NOMO-1 (cell line): ENCODE results near the gene FOCAD.
"Not testable (repeated sequence)": the region's sequence is repeated elsewhere in the genome, so short reads cannot be mapped to it uniquely, and the experiment has no call there.

ENCODE experiments used
- DNase-seq, 2 experiments: peaks; one replicate each; lab custom pipeline; 2025; ENCODE audit not compliant: unreplicated experiment in 2 of 2; lab: John Stamatoyannopoulos, UW

The FOCAD gene

GRCh38 chr9:20684035-20684874 lies at the start of gene FOCAD:
Gene FOCAD, plus strand, starts transcription at chr9:20684259. Its CDS starts 31,095 bp downstream, at chr9:20715354.
- DNase-seq = no peak

- DNase-seq = no peak
These were observed 49.2 kb upstream of the FOCAD start for GRCh38 chr9:20634895-20635294.

- DNase-seq = no peak
These were observed 47.1 kb upstream of the FOCAD start for GRCh38 chr9:20636888-20637440.

GRCh38 chr9:20640331-20641187 lies 43.5 kb upstream of the FOCAD start:
- no peak for DNase-seq

- no peak for DNase-seq
These were observed 42.0 kb upstream of the FOCAD start for GRCh38 chr9:20642045-20642444.

- no peak for DNase-seq
These were observed 40.4 kb upstream of the FOCAD start for GRCh38 chr9:20643660-20644059.

- no peak for DNase-seq
These were observed 37.4 kb upstream of the FOCAD start for GRCh38 chr9:20646656-20647055.

GRCh38 chr9:20649381-20649780 lies 34.7 kb upstream of the FOCAD start:
- no peak for DNase-seq

- no peak for DNase-seq
These were observed 33.7 kb upstream of the FOCAD start for GRCh38 chr9:20650313-20650712.

- DNase-seq = no peak
These were observed 33.2 kb upstream of the FOCAD start for GRCh38 chr9:20650750-20651299.

GRCh38 chr9:20651939-20652338 lies 32.1 kb upstream of the FOCAD start:
- DNase-seq = no peak

GRCh38 chr9:20658246-20658667 lies 25.8 kb upstream of the FOCAD start:
- DNase-seq = not testable (repeated sequence)

- DNase-seq = no peak
These were observed 25.2 kb upstream of the FOCAD start for GRCh38 chr9:20658677-20659473.

GRCh38 chr9:20659474-20659967 lies 24.5 kb upstream of the FOCAD start:
- DNase-seq = no peak

- DNase-seq = no peak
These were observed 21.9 kb upstream of the FOCAD start for GRCh38 chr9:20662156-20662555.

GRCh38 chr9:20663133-20663532 lies 20.9 kb upstream of the FOCAD start:
- DNase-seq = no peak

GRCh38 chr9:20664501-20664900 lies 19.6 kb upstream of the FOCAD start:
- no peak for DNase-seq

- no peak for DNase-seq
These were observed 13.7 kb upstream of the FOCAD start for GRCh38 chr9:20670395-20670794.

GRCh38 chr9:20671635-20672034 lies 12.4 kb upstream of the FOCAD start:
- no peak for DNase-seq

- DNase-seq = not testable (repeated sequence)
These were observed 10.5 kb upstream of the FOCAD start for GRCh38 chr9:20673537-20673936.
